Measurements from ENCODE around the gene FFAR4. TPM values are rescaled to one million over a fixed set of nuclear protein-coding genes. Genes with fewer than 3 reads are reported as not detected.

The FFAR4 gene
- total and polyA plus RNA-seq, 2 donors (not counting 3 experiments of a cell fraction or from before 2014, with no cell fraction given) = not detected

DNA sequence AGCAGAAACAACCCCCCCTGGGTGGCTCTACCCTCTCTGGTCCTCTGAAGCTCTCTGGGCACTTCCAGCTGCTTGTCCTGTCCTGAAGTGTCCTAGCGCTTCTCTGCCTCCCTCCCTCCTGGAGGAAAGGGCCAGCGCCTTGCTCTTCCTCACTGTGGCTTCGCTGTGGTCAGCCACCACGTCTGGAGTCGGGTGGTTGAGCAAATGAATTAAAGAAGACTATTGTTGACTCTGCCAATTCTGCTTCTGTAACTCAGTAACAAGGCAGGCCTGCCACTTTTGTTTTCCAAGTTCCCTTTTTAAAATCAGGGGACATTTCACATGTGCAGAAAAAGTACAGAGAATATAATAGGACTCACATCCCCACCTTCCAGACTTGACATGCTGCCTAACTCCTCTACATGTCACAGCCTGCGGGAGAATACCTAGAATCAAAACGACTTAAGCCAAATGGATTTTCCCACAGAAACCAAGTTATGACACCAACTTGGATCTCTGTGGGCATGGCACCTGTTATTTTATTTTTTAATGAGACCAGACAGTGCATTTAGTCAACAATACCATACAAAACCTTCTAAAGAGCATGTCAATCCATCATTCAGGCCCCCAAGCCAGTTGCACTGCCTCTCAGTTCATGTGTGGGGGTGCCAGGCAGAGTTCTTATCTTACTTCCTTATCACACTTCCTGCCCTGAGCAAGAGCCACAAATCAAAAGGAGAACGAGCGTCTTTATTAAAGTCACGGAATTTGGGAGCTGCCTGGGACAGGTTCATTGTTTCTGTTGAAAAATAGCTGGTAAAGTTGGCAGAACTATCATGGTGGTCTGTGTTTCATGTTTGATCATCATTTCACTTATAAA, 6.8 kb downstream of the FFAR4 start:
- H3K27me3 ChIP-seq (ENCODE audit: control insufficient read depth in 2 of 2, insufficient read depth in 2 of 2, low read length in 2 of 2) = peaks cover 29% of the 10 kb centered on the region in 2 experiments
- no peaks in the 10 kb centered on the region for H4K20me1 ChIP-seq (replicated peaks; ENCODE audit: control insufficient read depth, extremely low read depth, insufficient read depth, low read length)
- H3K4me3 ChIP-seq (replicated peaks in 1 of 3; ENCODE audit: insufficient read depth in 1 of 3, low read depth in 1 of 3, low read length in 3 of 3) = no peak overlapping the region
- no TSS peak for BruUV-seq (replicated peaks)
- ChIA-PET POLR2A (no interaction called here), CTCF (interaction anchor here (1.3 kb wide), 1 partner anchor 10 kb away, joined by 3 read pairs; no protein-coding TSS in a partner anchor)
- FAIRE-seq = no peak
- H2AFZ ChIP-seq (ENCODE audit: low read depth, low read length) = no peak overlapping the region
- no peak overlapping the region for H3K9ac ChIP-seq (replicated peaks; ENCODE audit: extremely low read depth, insufficient read depth, low read length)
- no peaks in the 10 kb centered on the region for H3K9me3 ChIP-seq (replicated peaks; ENCODE audit: control insufficient read depth, insufficient read depth, low read length)
- H3K27ac ChIP-seq (ENCODE audit: insufficient read depth, low read depth, low read length) = no peak overlapping the region
- DNase-seq (ENCODE audit: low read depth, low spot score) = no peak
- peak; percentile 46 for TF ChIP-seq EZH2 (IDR thresholded peaks at IDR 0.05; ENCODE audit: borderline replicate concordance, low read depth, low read length, severe bottlenecking)
- TF ChIP-seq POLR2A (IDR thresholded peaks at IDR 0.05; ENCODE audit: low read depth, low read length) = no peak
- TF ChIP-seq MYC (IDR thresholded peaks at IDR 0.05; ENCODE audit: low read depth, low read length) = no peak
- TF ChIP-seq GATA2 (IDR thresholded peaks at IDR 0.05; ENCODE audit: insufficient read depth, insufficient read length, low read depth, low read length) = peak; percentile 71
- H3K36me3 ChIP-seq (ENCODE audit: control insufficient read depth in 2 of 2, extremely low read depth in 1 of 2, insufficient read depth in 2 of 2, low read length in 2 of 2) = no peaks in the 10 kb centered on the region
- dilution Hi-C loops (cut with MboI; ENCODE audit: extremely low pct_ligation_motif_present, low sequenced_read_pairs) (no loop called here), intact Hi-C loops (cut with micrococcal nuclease) (no loop called here)
- no peak overlapping the region for H3K4me2 ChIP-seq (ENCODE audit: insufficient read depth, low read length)
- peaks cover 3% of the 10 kb centered on the region for H3K4me1 ChIP-seq (ENCODE audit: control insufficient read depth, extremely low read depth, insufficient read depth, low read length)
- H3K79me2 ChIP-seq (ENCODE audit: control insufficient read depth, insufficient read depth, low read length) = no peaks in the 10 kb centered on the region
- H3K9me1 ChIP-seq (replicated peaks; ENCODE audit: control insufficient read depth, extremely low read depth, insufficient read depth, low read length) = no peaks in the 10 kb centered on the region

- Histone ChIP-seq H4K20me1 (replicated peaks; ENCODE audit: control insufficient read depth, extremely low read depth, insufficient read depth, low read length) (no peaks in the 10 kb centered on the region), H3K4me1 (ENCODE audit: control insufficient read depth, extremely low read depth, insufficient read depth, low read length) (peaks cover 3% of the 10 kb centered on the region), H3K36me3 (ENCODE audit: control insufficient read depth in 2 of 2, extremely low read depth in 1 of 2, insufficient read depth in 2 of 2, low read length in 2 of 2) (no peaks in the 10 kb centered on the region), H3K27ac (ENCODE audit: insufficient read depth, low read depth, low read length) (no peak overlapping the region), H3K9me3 (replicated peaks; ENCODE audit: control insufficient read depth, insufficient read depth, low read length) (no peaks in the 10 kb centered on the region), H3K9ac (replicated peaks; ENCODE audit: extremely low read depth, insufficient read depth, low read length) (no peak overlapping the region), H3K4me2 (ENCODE audit: insufficient read depth, low read length) (no peak overlapping the region), H3K79me2 (ENCODE audit: control insufficient read depth, insufficient read depth, low read length) (no peaks in the 10 kb centered on the region), H3K4me3 (replicated peaks in 1 of 3; ENCODE audit: insufficient read depth in 1 of 3, low read depth in 1 of 3, low read length in 3 of 3) (no peak overlapping the region), H2AFZ (ENCODE audit: low read depth, low read length) (no peak overlapping the region), H3K27me3 (ENCODE audit: control insufficient read depth in 2 of 2, insufficient read depth in 2 of 2, low read length in 2 of 2) (peaks cover 23 to 24% of the 10 kb centered on the region in 2 experiments), H3K9me1 (replicated peaks; ENCODE audit: control insufficient read depth, extremely low read depth, insufficient read depth, low read length) (no peaks in the 10 kb centered on the region)
- TF ChIP-seq POLR2AphosphoS5 (IDR thresholded peaks at IDR 0.05; ENCODE audit: insufficient read depth, low read depth, low read length) (no peak), CTCF (IDR thresholded peaks at IDR 0.05; ENCODE audit: extremely low read depth in 1 of 2, insufficient read depth in 1 of 2, low read depth in 1 of 2, low read length in 2 of 2) (no peak), JUN (IDR thresholded peaks at IDR 0.05; ENCODE audit: borderline replicate concordance, insufficient read depth, insufficient read length, low read depth) (no peak), EZH2 (IDR thresholded peaks at IDR 0.05; ENCODE audit: borderline replicate concordance, low read depth, low read length, severe bottlenecking) (no peak), GATA2 (IDR thresholded peaks at IDR 0.05; ENCODE audit: insufficient read depth, insufficient read length, low read depth, low read length) (no peak), FOS (IDR thresholded peaks at IDR 0.05; ENCODE audit: borderline replicate concordance, insufficient read depth, low read length) (no peak), POLR2A (IDR thresholded peaks at IDR 0.05; ENCODE audit: low read depth, low read length) (no peak), MYC (IDR thresholded peaks at IDR 0.05; ENCODE audit: low read depth, low read length) (no peak)
- DNase-seq (ENCODE audit: low read depth, low spot score) (no peak), FAIRE-seq (no peak)
- ChIA-PET POLR2A (no interaction called here), CTCF (no interaction called here)
- dilution Hi-C loops (cut with MboI; ENCODE audit: extremely low pct_ligation_motif_present, low sequenced_read_pairs) = no loop called here
- intact Hi-C loops (cut with micrococcal nuclease) = no loop called here
- no TSS peak for BruUV-seq (replicated peaks)
Observed at GRCh38 chr10:93573924-93574323, 7.5 kb downstream of the FFAR4 start.
